Activated CD4-positive, CD25-positive, alpha-beta regulatory T cell treated with anti-CD3 and anti-CD28 coated beads, Interleukin-2, amount 50 U/mL, for 16 hours (primary cell): ENCODE measurements around the gene SMIM44.

Experiments
- DNase-seq: peaks from one replicate; pipeline ENCODE4 v3.0.0-alpha.2; 2020; ENCODE audit warnings: low read depth, low spot score

SMIM44 gene

GRCh38 chr19:3500429-3501101, 17.3 kb upstream of the SMIM44 start, which contains the start of gene DOHH:
Gene DOHH, minus strand, starts transcription at chr19:3500674. Its CDS starts 3,860 bp downstream, at chr19:3496814.
- DNase-seq: peak; percentile 86

GRCh38 chr19:3499738-3500428, 16.6 kb upstream of the SMIM44 start:
- no peak for DNase-seq

- DNase-seq: no peak
These were observed 14.7 kb upstream of the SMIM44 start for GRCh38 chr19:3497757-3498520.

- DNase-seq: no peak
These were observed 13.4 kb upstream of the SMIM44 start for GRCh38 chr19:3496392-3497273.

GRCh38 chr19:3494559-3494958, 11.3 kb upstream of the SMIM44 start:
- no peak for DNase-seq

- no peak for DNase-seq
These were observed 10.8 kb upstream of the SMIM44 start for GRCh38 chr19:3494051-3494450.

GRCh38 chr19:3493651-3494050, 10.4 kb upstream of the SMIM44 start:
- DNase-seq: no peak

- no peak for DNase-seq
These were observed 9.7 kb upstream of the SMIM44 start for GRCh38 chr19:3492919-3493318.

GRCh38 chr19:3492131-3492839, 9.0 kb upstream of the SMIM44 start:
- DNase-seq: no peak

GRCh38 chr19:3491396-3492119, 8.3 kb upstream of the SMIM44 start:
- no peak for DNase-seq

- no peak for DNase-seq
These were observed 575 bp downstream of the SMIM44 start for GRCh38 chr19:3482507-3483225.

GRCh38 chr19:3481241-3482090, 1.8 kb downstream of the SMIM44 start:
- no peak for DNase-seq

GRCh38 chr19:3480383-3481091, 2.7 kb downstream of the SMIM44 start, which contains the start of gene SMIM24:
Gene SMIM24, minus strand, starts transcription at chr19:3480525. Its CDS starts 62 bp downstream, at chr19:3480463.
- DNase-seq: no peak

- no peak for DNase-seq
These were observed 3.4 kb downstream of the SMIM44 start for GRCh38 chr19:3479834-3480215.

- no peak for DNase-seq
These were observed 3.9 kb downstream of the SMIM44 start for GRCh38 chr19:3479177-3479833.

GRCh38 chr19:3478409-3479176, 4.6 kb downstream of the SMIM44 start:
- DNase-seq: no peak

GRCh38 chr19:3477951-3478350, 5.3 kb downstream of the SMIM44 start:
- DNase-seq: no peak
